Measurements from ENCODE around the gene ZG16B.

DNA sequence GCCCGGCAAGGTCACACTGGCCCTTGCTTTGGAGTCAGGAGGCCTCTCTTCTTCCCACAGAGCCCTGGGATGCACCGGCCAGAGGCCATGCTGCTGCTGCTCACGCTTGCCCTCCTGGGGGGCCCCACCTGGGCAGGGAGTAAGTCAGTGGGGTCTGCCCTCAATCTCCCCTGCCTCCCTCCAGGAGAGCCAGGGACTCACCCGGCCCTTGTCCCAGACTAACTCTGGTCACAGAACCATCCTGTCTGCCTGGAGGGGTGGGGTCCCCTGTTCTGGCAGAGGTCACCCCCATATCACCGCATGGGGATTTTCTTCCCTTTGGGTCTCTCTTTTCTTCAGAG lies 222 bp downstream of the ZG16B start:
- TF ChIP-seq POLR2A (IDR thresholded peaks at IDR 0.05) (no peak), POLR2AphosphoS5 (IDR thresholded peaks at IDR 0.05) (no peak)
- TF ChIP-seq, protein P1, sequence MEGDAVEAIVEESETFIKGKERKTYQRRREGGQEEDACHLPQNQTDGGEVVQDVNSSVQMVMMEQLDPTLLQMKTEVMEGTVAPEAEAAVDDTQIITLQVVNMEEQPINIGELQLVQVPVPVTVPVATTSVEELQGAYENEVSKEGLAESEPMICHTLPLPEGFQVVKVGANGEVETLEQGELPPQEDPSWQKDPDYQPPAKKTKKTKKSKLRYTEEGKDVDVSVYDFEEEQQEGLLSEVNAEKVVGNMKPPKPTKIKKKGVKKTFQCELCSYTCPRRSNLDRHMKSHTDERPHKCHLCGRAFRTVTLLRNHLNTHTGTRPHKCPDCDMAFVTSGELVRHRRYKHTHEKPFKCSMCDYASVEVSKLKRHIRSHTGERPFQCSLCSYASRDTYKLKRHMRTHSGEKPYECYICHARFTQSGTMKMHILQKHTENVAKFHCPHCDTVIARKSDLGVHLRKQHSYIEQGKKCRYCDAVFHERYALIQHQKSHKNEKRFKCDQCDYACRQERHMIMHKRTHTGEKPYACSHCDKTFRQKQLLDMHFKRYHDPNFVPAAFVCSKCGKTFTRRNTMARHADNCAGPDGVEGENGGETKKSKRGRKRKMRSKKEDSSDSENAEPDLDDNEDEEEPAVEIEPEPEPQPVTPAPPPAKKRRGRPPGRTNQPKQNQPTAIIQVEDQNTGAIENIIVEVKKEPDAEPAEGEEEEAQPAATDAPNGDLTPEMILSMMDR (IDR thresholded peaks at IDR 0.05): no peak

Data from upper lobe of left lung (tissue), 4 donors.